ENCODE measurements around the gene MYOM1. TPM values are rescaled to one million over a fixed set of nuclear protein-coding genes. Genes with fewer than 3 reads are reported as not detected.
"Not testable (repeated sequence)": the region's sequence is repeated elsewhere in the genome, so short reads cannot be mapped to it uniquely, and the experiment has no call there.

Gene MYOM1
- total RNA-seq, 1 donor from 2014 or later: 2.5 TPM

DNA sequence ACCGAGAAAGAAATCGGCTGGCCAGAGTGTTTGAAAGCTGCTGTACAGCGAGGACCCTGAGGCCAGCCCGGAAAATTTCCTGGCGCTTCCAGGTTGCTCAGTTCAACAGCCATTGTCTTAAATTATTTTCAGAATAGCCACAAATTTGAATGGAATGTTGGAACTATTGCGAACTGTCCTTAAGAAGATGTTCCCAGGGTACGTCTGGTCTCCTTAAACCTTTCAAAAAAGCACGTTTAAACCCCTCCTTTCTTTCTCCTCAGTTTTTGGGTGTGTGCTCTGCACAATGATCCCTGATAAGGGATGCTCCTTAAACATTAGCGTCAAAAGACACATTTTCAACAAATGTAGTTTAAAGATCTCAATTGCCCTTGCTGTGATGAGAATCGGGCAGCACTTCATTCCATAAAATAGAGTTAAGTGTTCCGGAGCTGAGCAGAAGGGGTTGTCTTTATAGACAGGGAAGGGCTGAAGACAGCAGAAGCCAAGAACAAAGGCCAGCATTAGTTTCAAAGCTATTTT is 192.3 kb downstream of the MYOM1 start:
- no peak for TF ChIP-seq CTCF (IDR thresholded peaks at IDR 0.05)
- intact Hi-C loops (cut with DNase I): no loop called here
- Histone ChIP-seq H3K27ac (no peak overlapping the region), H3K36me3 (no peaks in the 10 kb centered on the region), H3K27me3 (no peaks in the 10 kb centered on the region), H3K9me3 (no peaks in the 10 kb centered on the region), H3K4me3 (no peak overlapping the region), H3K4me1 (peaks cover 9% of the 10 kb centered on the region)
- DNase-seq (no peak), ATAC-seq (no peak)

- intact Hi-C loops (cut with DNase I): no loop called here
- peaks cover 9% of the 10 kb centered on the region for H3K4me1 ChIP-seq
- no peak overlapping the region for H3K27ac ChIP-seq
- no peaks in the 10 kb centered on the region for H3K27me3 ChIP-seq
- no peak for TF ChIP-seq CTCF (IDR thresholded peaks at IDR 0.05)
- no peaks in the 10 kb centered on the region for H3K9me3 ChIP-seq
- H3K4me3 ChIP-seq: no peak overlapping the region
- no peak for DNase-seq
- H3K36me3 ChIP-seq: no peaks in the 10 kb centered on the region
- ATAC-seq: peak; percentile 51
These were observed 194.2 kb downstream of the MYOM1 start for GRCh38 chr18:3025544-3025943.

DNA sequence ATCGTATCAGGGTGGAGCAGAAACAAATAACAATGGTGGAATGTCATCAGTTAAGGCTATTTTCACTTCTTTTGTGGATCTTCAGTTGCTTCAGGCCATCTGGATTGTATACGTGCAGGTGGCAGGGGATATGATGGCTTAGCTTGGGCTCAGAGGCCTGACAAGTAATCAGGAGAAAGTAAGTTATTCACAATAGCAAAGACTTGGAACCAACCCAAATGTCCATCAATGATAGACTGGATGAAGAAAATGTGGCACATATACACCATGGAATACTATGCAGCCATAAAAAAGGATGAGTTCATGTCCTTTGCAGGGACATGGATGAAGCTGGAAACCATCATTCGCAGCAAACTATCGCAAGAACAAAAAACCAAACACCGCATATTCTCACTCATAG is 196.2 kb downstream of the MYOM1 start:
- ATAC-seq; H3K4me1 ChIP-seq; DNase-seq; intact Hi-C loops (cut with DNase I); H3K36me3 ChIP-seq; H3K4me3 ChIP-seq; H3K27ac ChIP-seq; H3K27me3 ChIP-seq; H3K9me3 ChIP-seq: not testable (repeated sequence)

Other genes with a start within 250 kb of the MYOM1 start
- 50.7 TPM for gene LPIN2, start 206.8 kb downstream of the MYOM1 start, total RNA-seq
- 571 TPM for gene MYL12A, start 27.8 kb upstream of the MYOM1 start, total RNA-seq
- 368 TPM for gene MYL12B, start 42.2 kb upstream of the MYOM1 start, total RNA-seq
- 48.4 TPM for gene TGIF1, start 230.2 kb upstream of the MYOM1 start, total RNA-seq

Data from upper lobe of right lung (tissue), 1 donor.